AG04449 (cell line): ENCODE data around the gene CTNNA3.

Experiments
- CTCF ChIA-PET: fragments of 350-600 bp; formaldehyde crosslinking; extraction: SDS; loops from one replicate; lab custom pipeline; 2021; ENCODE audit warnings: antibody characterized with exemption; lab: Yijun Ruan, JAX
- POLR2A ChIA-PET: fragments of 400-600, 350-600 bp; formaldehyde crosslinking; extraction: SDS; loops from one replicate; lab custom pipeline; 2020; ENCODE audit warnings: antibody characterized with exemption, inconsistent platforms; lab: Yijun Ruan, JAX
- DNase-seq: peaks from one replicate; pipeline ENCODE4 v3.0.0-alpha.2; 2010; ENCODE audit warnings: low read depth, low spot score
- H3K4me3 ChIP-seq: 2 replicates; pipeline ENCODE4 v1.5.1; 2011; ENCODE audit warnings: low read depth, mild to moderate bottlenecking, control low read depth, low read length
- CTCF ChIP-seq: IDR thresholded peaks from one replicate; pipeline ENCODE4 v1.5.1; 2011; ENCODE audit warnings: mild to moderate bottlenecking, moderate library complexity, low read length, control low read depth, inconsistent platforms; ENCODE audit not compliant: insufficient read depth; ENCODE audit errors: missing control alignments

Gene CTNNA3

GRCh38 chr10:66746246-66746645, 949.7 kb downstream of the CTNNA3 start:
- no peak for DNase-seq
- no peak overlapping the region for H3K4me3 ChIP-seq
- ChIA-PET CTCF (interaction anchor here (0.6 to 1.1 kb wide), 2 partner anchors 53 to 61 kb away, joined by 3 read pairs; no protein-coding TSS in a partner anchor), POLR2A (interaction anchor here (0.7 kb wide), 1 partner anchor 57 kb away, joined by 3 read pairs; no protein-coding TSS in a partner anchor)
- TF ChIP-seq CTCF: no peak

- H3K4me3 ChIP-seq: no peak overlapping the region
- no peak for TF ChIP-seq CTCF
- POLR2A ChIA-PET: no interaction called here
- CTCF ChIA-PET: no interaction called here
- no peak for DNase-seq
Observed at GRCh38 chr10:66744915-66745314, 951.1 kb downstream of the CTNNA3 start.

- TF ChIP-seq CTCF: no peak
- no peak overlapping the region for H3K4me3 ChIP-seq
- no peak for DNase-seq
- ChIA-PET CTCF (no interaction called here), POLR2A (no interaction called here)
Observed at GRCh38 chr10:66737241-66737640, 958.8 kb downstream of the CTNNA3 start.

GRCh38 chr10:66723608-66724400, 972.2 kb downstream of the CTNNA3 start:
- TF ChIP-seq CTCF: no peak
- H3K4me3 ChIP-seq: no peak overlapping the region
- POLR2A ChIA-PET: no interaction called here
- no peak for DNase-seq
- CTCF ChIA-PET: interaction anchor here (0.7 kb wide), 1 partner anchor 137 kb away, joined by 3 read pairs; no protein-coding TSS in a partner anchor

- no peak overlapping the region for H3K4me3 ChIP-seq
- ChIA-PET CTCF (no interaction called here), POLR2A (no interaction called here)
- no peak for DNase-seq
- no peak for TF ChIP-seq CTCF
Observed at GRCh38 chr10:66719483-66719882, 976.5 kb downstream of the CTNNA3 start.

GRCh38 chr10:66717231-66717981, 978.6 kb downstream of the CTNNA3 start:
- no peak overlapping the region for H3K4me3 ChIP-seq
- no peak for DNase-seq
- CTCF ChIA-PET: no interaction called here
- TF ChIP-seq CTCF: no peak
- POLR2A ChIA-PET: no interaction called here
